Measurements from ENCODE around the gene FOXQ1. TPM values are rescaled to one million over a fixed set of nuclear protein-coding genes. Genes with fewer than 3 reads are reported as not detected.

Gene FOXQ1
- total RNA-seq, 1 donor from 2014 or later, result not detected

- Histone ChIP-seq H3K36me3 (no peaks in the 10 kb centered on the region), H3K27me3 (no peaks in the 10 kb centered on the region), H3K4me3 (no peak overlapping the region), H3K9me3 (ENCODE audit: low read depth) (no peaks in the 10 kb centered on the region), H3F3A (ENCODE audit: low read depth) (no peaks in the 10 kb centered on the region), H3K9ac (no peak overlapping the region), H3K4me1 (no peaks in the 10 kb centered on the region), H3K4me2 (no peak overlapping the region), H2AFZ (replicated peaks) (no peak overlapping the region), H3K27ac (no peak overlapping the region), H3K79me2 (ENCODE audit: low read depth) (no peaks in the 10 kb centered on the region), H4K20me1 (ENCODE audit: low read depth) (no peaks in the 10 kb centered on the region)
- H3K4me3 Mint-ChIP-seq, result no peak overlapping the region
- H3K27ac Mint-ChIP-seq, result no peak overlapping the region
- H3K9me3 Mint-ChIP-seq, result peaks cover 16% of the 10 kb centered on the region
- no peak for DNase-seq (ENCODE audit: low spot score)
- H3K36me3 Mint-ChIP-seq, result no peaks in the 10 kb centered on the region
- no peaks in the 10 kb centered on the region for H3K27me3 Mint-ChIP-seq (ENCODE audit: insufficient read depth, low read depth)
- no peaks in the 10 kb centered on the region for H3K4me1 Mint-ChIP-seq
- TF ChIP-seq EZH2 (IDR thresholded peaks at IDR 0.05) (no peak), CTCF (IDR thresholded peaks at IDR 0.05) (no peak), EZH2phosphoT487 (IDR thresholded peaks at IDR 0.05) (no peak)
These were observed 15.7 kb downstream of the FOXQ1 start for GRCh38 chr6:1327630-1328029.

- TF ChIP-seq EZH2phosphoT487 (IDR thresholded peaks at IDR 0.05) (no peak), CTCF (IDR thresholded peaks at IDR 0.05) (no peak), EZH2 (IDR thresholded peaks at IDR 0.05) (no peak)
- Mint-ChIP-seq H3K9me3 (peaks cover 16% of the 10 kb centered on the region), H3K36me3 (no peaks in the 10 kb centered on the region), H3K4me3 (no peak overlapping the region), H3K27me3 (ENCODE audit: insufficient read depth, low read depth) (no peaks in the 10 kb centered on the region), H3K4me1 (no peaks in the 10 kb centered on the region), H3K27ac (no peak overlapping the region)
- Histone ChIP-seq H3K4me2 (no peak overlapping the region), H3K4me3 (no peak overlapping the region), H3K9me3 (ENCODE audit: low read depth) (no peaks in the 10 kb centered on the region), H4K20me1 (ENCODE audit: low read depth) (no peaks in the 10 kb centered on the region), H3K36me3 (no peaks in the 10 kb centered on the region), H3K79me2 (ENCODE audit: low read depth) (no peaks in the 10 kb centered on the region), H2AFZ (replicated peaks) (no peak overlapping the region), H3K27me3 (no peaks in the 10 kb centered on the region), H3K4me1 (no peaks in the 10 kb centered on the region), H3K9ac (no peak overlapping the region), H3K27ac (no peak overlapping the region), H3F3A (ENCODE audit: low read depth) (no peaks in the 10 kb centered on the region)
- DNase-seq (ENCODE audit: low spot score), result no peak
These were observed 16.4 kb downstream of the FOXQ1 start for GRCh38 chr6:1328129-1328800.

- Histone ChIP-seq H3K79me2 (ENCODE audit: low read depth) (no peaks in the 10 kb centered on the region), H3K36me3 (no peaks in the 10 kb centered on the region), H3K4me1 (no peaks in the 10 kb centered on the region), H3K9me3 (ENCODE audit: low read depth) (no peaks in the 10 kb centered on the region), H3K9ac (no peak overlapping the region), H3F3A (ENCODE audit: low read depth) (no peaks in the 10 kb centered on the region), H4K20me1 (ENCODE audit: low read depth) (no peaks in the 10 kb centered on the region), H3K27me3 (peaks cover 13% of the 10 kb centered on the region), H3K27ac (no peak overlapping the region), H3K4me3 (no peak overlapping the region), H2AFZ (replicated peaks) (no peak overlapping the region), H3K4me2 (no peak overlapping the region)
- H3K4me3 Mint-ChIP-seq, result no peak overlapping the region
- no peaks in the 10 kb centered on the region for H3K36me3 Mint-ChIP-seq
- peaks cover 16% of the 10 kb centered on the region for H3K9me3 Mint-ChIP-seq
- H3K4me1 Mint-ChIP-seq, result peaks cover 2% of the 10 kb centered on the region
- TF ChIP-seq EZH2phosphoT487 (IDR thresholded peaks at IDR 0.05) (no peak), EZH2 (IDR thresholded peaks at IDR 0.05) (no peak), CTCF (IDR thresholded peaks at IDR 0.05) (no peak)
- DNase-seq (ENCODE audit: low spot score), result no peak
- no peaks in the 10 kb centered on the region for H3K27me3 Mint-ChIP-seq (ENCODE audit: insufficient read depth, low read depth)
- H3K27ac Mint-ChIP-seq, result no peak overlapping the region
These were observed 17.8 kb downstream of the FOXQ1 start for GRCh38 chr6:1329708-1330107.
